HG02938 (cell line): ENCODE data around the gene SLC45A1.
"Not testable (repeated sequence)": the region's sequence is repeated elsewhere in the genome, so short reads cannot be mapped to it uniquely, and the experiment has no call there.

Source experiments
- ATAC-seq: cut with Tn5 transposase; IDR thresholded peaks from one replicate; pipeline ENCODE4 v1.9.1; 2021; ENCODE audit warnings: mild to moderate bottlenecking, moderate library complexity; ENCODE audit not compliant: unreplicated experiment

Gene SLC45A1

GRCh38 chr1:8365661-8366362 is 47.9 kb downstream of the SLC45A1 start:
- ATAC-seq: no peak

- no peak for ATAC-seq
These were observed 49.8 kb downstream of the SLC45A1 start for GRCh38 chr1:8367571-8368194.

DNA sequence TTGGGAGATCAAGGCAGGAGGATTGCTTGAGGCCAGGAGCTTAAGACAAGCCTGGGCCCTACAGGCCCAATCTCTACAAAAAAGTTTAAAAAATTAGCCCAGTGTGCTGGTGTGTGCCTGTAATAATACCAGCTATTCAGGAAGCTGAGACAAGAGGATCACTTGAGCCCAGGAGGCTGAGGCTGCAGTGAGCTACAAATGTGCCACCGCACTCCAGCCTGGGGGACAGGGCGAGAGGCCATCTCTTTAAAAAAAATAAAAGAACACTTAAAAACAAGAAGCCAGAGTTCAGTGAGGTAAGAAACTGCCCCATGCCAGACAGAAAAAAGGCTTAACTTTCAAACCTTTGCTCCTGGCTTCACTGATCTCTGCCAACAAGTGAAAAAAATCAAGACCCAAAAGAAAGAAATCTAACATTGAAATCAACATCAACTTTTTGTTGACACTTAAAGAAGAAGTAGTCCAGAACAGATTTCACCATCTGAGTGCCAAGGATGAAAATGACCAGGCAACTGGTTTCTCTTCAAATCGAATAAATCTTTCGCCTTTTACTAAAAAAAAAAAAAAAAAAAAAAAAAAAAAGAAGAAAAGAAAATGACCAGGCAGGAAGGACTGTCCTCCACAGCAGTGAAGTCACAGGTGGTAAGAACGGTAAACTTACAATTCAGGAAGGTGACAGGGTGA is 51.2 kb downstream of the SLC45A1 start:
- ATAC-seq: no peak

- ATAC-seq: no peak
These were observed 52.4 kb downstream of the SLC45A1 start for GRCh38 chr1:8370046-8370881.

- no peak for ATAC-seq
These were observed 53.0 kb downstream of the SLC45A1 start for GRCh38 chr1:8370905-8371315.

- no peak for ATAC-seq
These were observed 53.6 kb downstream of the SLC45A1 start for GRCh38 chr1:8371372-8371991.

DNA sequence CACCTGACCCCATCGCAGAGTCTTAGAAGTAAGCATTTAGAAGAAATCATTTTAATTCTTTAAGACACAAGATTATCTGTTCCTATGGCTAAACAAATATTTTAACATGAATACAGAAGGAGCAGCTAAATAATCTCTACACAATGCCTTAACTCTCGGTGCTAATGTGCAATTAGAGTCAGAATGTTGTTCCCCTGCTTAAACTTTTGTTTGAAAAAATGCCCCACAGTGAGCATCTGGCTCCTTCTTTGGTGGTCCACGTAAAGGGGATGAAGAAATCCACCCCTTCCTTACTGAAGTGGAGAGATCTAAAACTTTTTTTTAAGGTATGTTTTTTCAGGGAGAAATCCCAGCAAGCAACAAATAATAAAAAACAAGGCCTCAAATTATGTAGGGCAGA is 55.2 kb downstream of the SLC45A1 start:
- ATAC-seq: no peak

GRCh38 chr1:8373581-8374241 is 55.8 kb downstream of the SLC45A1 start:
- ATAC-seq: no peak

DNA sequence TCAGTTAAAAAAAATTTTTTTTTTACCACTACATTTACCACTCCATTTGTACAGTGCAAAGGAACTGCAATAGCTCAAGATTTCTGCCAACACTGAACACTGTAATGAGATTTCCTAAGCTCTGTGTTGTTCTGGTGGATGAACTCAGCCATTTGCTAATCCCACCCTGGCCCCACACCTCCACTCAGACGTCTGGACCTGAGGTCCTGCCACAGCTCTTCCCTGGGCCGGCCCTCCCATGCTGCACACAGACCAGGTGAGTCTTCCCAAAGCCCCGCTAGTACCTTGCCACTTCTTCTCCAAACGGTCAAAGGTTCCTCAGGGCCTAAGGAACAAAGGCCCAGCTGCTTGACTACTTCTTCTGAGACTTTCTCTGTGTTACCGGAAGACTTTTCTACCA is 56.4 kb downstream of the SLC45A1 start:
- no peak for ATAC-seq

GRCh38 chr1:8374812-8375211 is 56.9 kb downstream of the SLC45A1 start:
- ATAC-seq: no peak

DNA sequence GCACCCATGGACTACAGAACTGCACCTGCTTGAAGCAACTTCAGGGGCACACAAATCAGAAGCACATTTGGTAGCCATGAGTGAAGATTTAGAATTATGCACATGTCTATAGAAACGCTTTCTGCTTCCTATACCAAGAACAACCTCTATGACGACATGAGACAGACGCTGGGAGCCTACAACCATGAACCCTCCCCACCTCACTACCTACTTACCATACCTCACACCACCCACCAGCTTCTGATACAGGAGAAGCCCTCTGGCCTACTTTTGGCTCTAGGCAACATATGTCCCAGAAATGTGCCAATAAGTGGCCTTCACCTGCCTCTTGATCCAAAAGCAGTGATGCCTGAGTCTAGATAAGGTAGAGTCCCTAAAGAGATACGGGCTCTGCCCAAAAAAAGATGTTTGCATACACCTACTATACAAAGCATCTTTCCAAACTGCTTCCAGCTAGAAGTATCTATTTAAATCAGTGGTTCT is 58.5 kb downstream of the SLC45A1 start:
- no peak for ATAC-seq

GRCh38 chr1:8377271-8377981 is 59.5 kb downstream of the SLC45A1 start:
- ATAC-seq: no peak

- no peak for ATAC-seq
These were observed 60.3 kb downstream of the SLC45A1 start for GRCh38 chr1:8378178-8378577.

- ATAC-seq: no peak
These were observed 61.1 kb downstream of the SLC45A1 start for GRCh38 chr1:8378981-8379470.

- no peak for ATAC-seq
These were observed 61.7 kb downstream of the SLC45A1 start for GRCh38 chr1:8379513-8380186.

GRCh38 chr1:8380310-8380709 is 62.4 kb downstream of the SLC45A1 start:
- not testable (repeated sequence) for ATAC-seq

GRCh38 chr1:8381618-8382017 is 63.7 kb downstream of the SLC45A1 start:
- no peak for ATAC-seq

GRCh38 chr1:8382051-8382505 is 64.2 kb downstream of the SLC45A1 start:
- ATAC-seq: no peak
